ENCODE measurements around the gene CDK19.

CDK19 gene

DNA sequence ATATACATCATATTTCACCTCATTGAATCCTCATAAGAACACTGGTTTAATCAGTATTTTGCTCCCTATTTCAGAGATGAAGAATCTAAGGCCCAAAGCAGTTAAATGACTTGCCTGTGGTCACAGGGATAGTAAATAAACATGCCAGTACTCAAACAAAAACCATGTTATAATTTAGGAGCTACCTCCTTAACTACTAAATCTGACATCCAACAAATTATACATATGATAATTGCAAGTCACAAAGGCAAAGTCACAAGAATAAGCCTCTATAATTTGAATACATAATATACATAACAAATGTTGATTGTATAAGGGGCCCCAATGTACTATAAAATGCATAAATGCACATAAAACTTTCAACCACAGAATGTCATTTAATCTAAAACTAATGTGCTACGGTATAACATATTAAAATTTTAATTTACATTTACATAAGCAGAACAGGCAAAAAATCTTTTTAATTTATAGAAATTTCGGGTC, 181.5 kb downstream of the CDK19 start:
- Histone ChIP-seq H3K4me3 (ENCODE audit: low read length) (no peak overlapping the region), H3K9me2 (replicated peaks; ENCODE audit: insufficient read depth, low read length) (no peaks in the 10 kb centered on the region)

GRCh38 chr6:110629153-110629552, 186.1 kb downstream of the CDK19 start:
- no peak overlapping the region for H3K4me3 ChIP-seq (ENCODE audit: low read length)
- no peak for TF ChIP-seq EZH2phosphoT487 (IDR thresholded peaks at IDR 0.05; ENCODE audit: low read length)
- TF ChIP-seq EZH2 (optimal IDR thresholded peaks at IDR 0.05; ENCODE audit: low read depth, low read length): no peak
- no peak for TF ChIP-seq CTCF (IDR thresholded peaks at IDR 0.05; ENCODE audit: low read length)
- H3K4me2 ChIP-seq (ENCODE audit: low read depth, low read length): no peak overlapping the region
- H3K9me3 ChIP-seq (replicated peaks; ENCODE audit: insufficient read depth, low read length): no peaks in the 10 kb centered on the region
- H2AFZ ChIP-seq (ENCODE audit: low read length): no peak overlapping the region
- H3K9me2 ChIP-seq (replicated peaks; ENCODE audit: insufficient read depth, low read length): no peaks in the 10 kb centered on the region
- no peak overlapping the region for H3K27ac ChIP-seq (ENCODE audit: low read length)
- H3K4me1 ChIP-seq (ENCODE audit: low read length): no peaks in the 10 kb centered on the region
- H3K79me2 ChIP-seq (ENCODE audit: low read length): no peaks in the 10 kb centered on the region
- no peaks in the 10 kb centered on the region for H3F3A ChIP-seq (ENCODE audit: insufficient read depth, low read length)
- H4K20me1 ChIP-seq (ENCODE audit: insufficient read depth, low read length): no peaks in the 10 kb centered on the region
- no peak for DNase-seq
- no peaks in the 10 kb centered on the region for H3K27me3 ChIP-seq (replicated peaks; ENCODE audit: insufficient read depth, low read length)
- no peaks in the 10 kb centered on the region for H3K36me3 ChIP-seq (replicated peaks; ENCODE audit: insufficient read depth, low read length)
- no peak overlapping the region for H3K9ac ChIP-seq (ENCODE audit: low read length)

More for the DNA sequence above, 181.5 kb downstream of the CDK19 start:
- no peaks in the 10 kb centered on the region for H3F3A ChIP-seq (ENCODE audit: insufficient read depth, low read length)
- no peaks in the 10 kb centered on the region for H3K4me1 ChIP-seq (ENCODE audit: low read length)
- no peak for DNase-seq
- H3K4me2 ChIP-seq (ENCODE audit: low read depth, low read length): no peak overlapping the region
- no peak overlapping the region for H2AFZ ChIP-seq (ENCODE audit: low read length)
- no peak overlapping the region for H3K27ac ChIP-seq (ENCODE audit: low read length)
- no peaks in the 10 kb centered on the region for H3K9me3 ChIP-seq (replicated peaks; ENCODE audit: insufficient read depth, low read length)
- H3K79me2 ChIP-seq (ENCODE audit: low read length): no peaks in the 10 kb centered on the region
- H3K9ac ChIP-seq (ENCODE audit: low read length): no peak overlapping the region
- no peaks in the 10 kb centered on the region for H3K27me3 ChIP-seq (replicated peaks; ENCODE audit: insufficient read depth, low read length)
- no peaks in the 10 kb centered on the region for H4K20me1 ChIP-seq (ENCODE audit: insufficient read depth, low read length)
- no peaks in the 10 kb centered on the region for H3K36me3 ChIP-seq (replicated peaks; ENCODE audit: insufficient read depth, low read length)
- TF ChIP-seq EZH2phosphoT487 (IDR thresholded peaks at IDR 0.05; ENCODE audit: low read length) (no peak), CTCF (IDR thresholded peaks at IDR 0.05; ENCODE audit: low read length) (no peak), EZH2 (optimal IDR thresholded peaks at IDR 0.05; ENCODE audit: low read depth, low read length) (no peak)

DNA sequence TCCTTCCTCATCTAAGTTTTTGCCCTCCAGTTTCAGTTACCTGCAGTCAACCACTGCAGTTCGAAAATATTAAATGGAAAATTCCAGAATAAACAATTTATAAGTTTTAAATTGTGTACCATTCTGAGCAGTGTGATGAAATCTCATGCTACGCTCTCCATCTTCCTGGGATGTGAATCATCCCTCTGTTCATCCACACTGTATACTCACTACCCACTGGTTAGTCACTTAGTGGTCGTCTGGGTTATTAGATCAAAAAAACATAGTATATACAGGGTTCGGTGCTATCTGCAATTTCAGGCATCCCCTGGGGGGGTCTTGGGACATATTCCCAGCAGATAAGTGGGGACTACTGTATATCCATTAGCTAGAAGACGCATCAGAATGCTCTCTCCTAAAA, 186.9 kb downstream of the CDK19 start:
- no peak for DNase-seq

More for the DNA sequence above, 186.9 kb downstream of the CDK19 start:
- no peaks in the 10 kb centered on the region for H3K9me2 ChIP-seq (replicated peaks; ENCODE audit: insufficient read depth, low read length)
- no peaks in the 10 kb centered on the region for H3K36me3 ChIP-seq (replicated peaks; ENCODE audit: insufficient read depth, low read length)
- no peak overlapping the region for H3K27ac ChIP-seq (ENCODE audit: low read length)
- TF ChIP-seq EZH2 (optimal IDR thresholded peaks at IDR 0.05; ENCODE audit: low read depth, low read length) (no peak), CTCF (IDR thresholded peaks at IDR 0.05; ENCODE audit: low read length) (no peak), EZH2phosphoT487 (IDR thresholded peaks at IDR 0.05; ENCODE audit: low read length) (no peak)
- H3K27me3 ChIP-seq (replicated peaks; ENCODE audit: insufficient read depth, low read length): no peaks in the 10 kb centered on the region
- no peaks in the 10 kb centered on the region for H3K9me3 ChIP-seq (replicated peaks; ENCODE audit: insufficient read depth, low read length)
- H3K4me3 ChIP-seq (ENCODE audit: low read length): no peak overlapping the region
- no peak overlapping the region for H3K4me2 ChIP-seq (ENCODE audit: low read depth, low read length)
- H3K4me1 ChIP-seq (ENCODE audit: low read length): no peaks in the 10 kb centered on the region
- no peaks in the 10 kb centered on the region for H3F3A ChIP-seq (ENCODE audit: insufficient read depth, low read length)
- no peak overlapping the region for H2AFZ ChIP-seq (ENCODE audit: low read length)
- no peak overlapping the region for H3K9ac ChIP-seq (ENCODE audit: low read length)
- H3K79me2 ChIP-seq (ENCODE audit: low read length): no peaks in the 10 kb centered on the region
- H4K20me1 ChIP-seq (ENCODE audit: insufficient read depth, low read length): no peaks in the 10 kb centered on the region

Data from MM.1S (cell line).